ENCODE data around the gene OR10G7.

DNA sequence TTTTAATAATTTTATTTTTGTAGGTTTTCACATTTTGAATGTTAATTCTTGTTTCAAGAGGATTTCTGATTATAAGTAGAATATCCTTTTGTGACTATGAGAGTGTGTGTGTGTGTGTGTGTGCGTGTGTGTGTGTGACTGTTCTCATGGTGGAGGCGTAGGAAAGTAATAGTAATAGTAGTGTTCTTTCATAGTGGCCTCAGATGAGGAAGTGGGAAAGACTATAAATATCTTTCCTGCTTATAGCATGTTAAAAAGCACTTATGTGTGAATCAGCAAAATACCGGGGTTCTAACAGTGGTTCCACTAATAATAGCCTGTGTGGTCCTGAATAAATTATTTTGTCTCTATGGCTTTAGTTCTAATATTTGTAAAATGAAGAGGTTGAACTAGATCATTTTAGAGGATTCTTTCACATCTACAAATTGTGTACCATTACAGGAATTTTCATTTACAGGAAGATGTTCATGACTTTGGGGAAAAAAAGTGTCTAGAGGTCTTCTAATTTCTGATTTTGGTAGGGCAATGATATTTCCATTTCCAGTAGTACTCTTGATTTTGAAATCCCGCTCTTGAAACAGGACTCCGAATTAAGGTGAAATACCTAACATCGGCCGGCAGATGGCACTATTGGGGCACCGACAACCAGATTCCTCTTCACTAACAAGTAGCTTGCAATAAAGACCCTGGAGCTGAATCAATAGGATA lies 29.9 kb upstream of the OR10G7 start:
- peak; percentile 66 to 85 (median 74) for TF ChIP-seq CTCF (IDR thresholded peaks at IDR 0.05)
- TF ChIP-seq POLR2A (IDR thresholded peaks at IDR 0.05): no peak

All from heart left ventricle (tissue), 13 donors.